Measurements from ENCODE around the gene TDRD5.

The TDRD5 gene

DNA sequence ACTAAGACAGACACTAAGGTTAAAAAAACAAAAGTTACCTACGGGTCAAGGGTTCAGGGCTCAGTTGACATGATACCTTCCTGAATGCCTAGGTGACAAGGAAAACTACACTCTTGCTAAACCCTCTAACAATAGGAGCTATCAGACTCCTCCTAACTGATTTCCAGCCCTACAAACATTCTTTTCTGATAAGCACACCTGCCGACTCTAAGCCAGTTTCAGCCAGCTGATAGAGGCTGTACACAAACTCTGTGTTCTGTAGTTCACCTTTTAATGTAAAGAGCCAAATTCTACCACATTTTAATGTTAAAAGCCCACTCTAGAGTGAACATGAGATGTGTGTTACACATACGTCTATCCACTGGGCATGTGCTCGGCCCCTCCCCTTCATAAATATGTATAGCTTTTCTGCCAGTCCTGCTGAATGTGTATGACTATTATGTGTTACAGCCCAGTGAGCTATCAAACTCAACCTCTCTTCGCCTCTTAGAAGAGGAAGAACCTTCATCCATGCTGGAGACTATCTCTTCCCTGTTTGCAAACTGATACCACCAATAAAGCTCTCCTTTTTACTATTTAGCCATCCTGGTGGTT, 111.4 kb downstream of the TDRD5 start:
- no peak overlapping the region for H2BK12ac ChIP-seq (ENCODE audit: low read length in 2 of 2)
- H3K4me1 ChIP-seq (ENCODE audit: control insufficient read depth, insufficient read depth, low read depth, low read length), result no peaks in the 10 kb centered on the region
- no peak overlapping the region for H2BK120ac ChIP-seq (ENCODE audit: low read depth, low read length)
- H2BK15ac ChIP-seq (ENCODE audit: low read depth, poor library complexity, severe bottlenecking), result no peak overlapping the region
- peaks cover 5 to 13% of the 10 kb centered on the region in 2 experiments for H3K27me3 ChIP-seq (ENCODE audit: control insufficient read depth in 1 of 2, insufficient read depth in 1 of 2, low read length in 2 of 2)
- DNase-seq, result no peak
- no peak overlapping the region for H3K23ac ChIP-seq (ENCODE audit: low read length in 2 of 2)
- no peak overlapping the region for H2AK5ac ChIP-seq (ENCODE audit: low read length, severe bottlenecking)
- no peak overlapping the region for H3K27ac ChIP-seq (ENCODE audit: low read length, poor library complexity, severe bottlenecking)
- H3K14ac ChIP-seq (ENCODE audit: low read length in 2 of 2), result no peak overlapping the region
- H4K8ac ChIP-seq (ENCODE audit: low read length), result no peak overlapping the region
- H3K4me3 ChIP-seq (ENCODE audit: insufficient read depth in 1 of 2, low read depth in 1 of 2, low read length in 2 of 2), result no peak overlapping the region
- no peak overlapping the region for H2BK5ac ChIP-seq (ENCODE audit: low read depth, low read length, poor library complexity, severe bottlenecking)
- H3K36me3 ChIP-seq (ENCODE audit: control insufficient read depth in 1 of 2, insufficient read depth in 2 of 2, low read depth in 1 of 2, low read length in 2 of 2), result no peaks in the 10 kb centered on the region
- no peak overlapping the region for H3K9ac ChIP-seq (ENCODE audit: low read length)
- H3K4me2 ChIP-seq (ENCODE audit: low read length, poor library complexity, severe bottlenecking), result no peak overlapping the region
- no peaks in the 10 kb centered on the region for H3K79me1 ChIP-seq (replicated peaks; ENCODE audit: low read length, poor library complexity, severe bottlenecking)
- no peaks in the 10 kb centered on the region for H3K9me3 ChIP-seq (ENCODE audit: control insufficient read depth, low read length)
- WGBS, result 80% methylated on average over 5 of the region's 5 CpGs
- no peak overlapping the region for H3K4ac ChIP-seq (ENCODE audit: low read depth in 1 of 2, low read length in 2 of 2)
- no peak overlapping the region for H2AFZ ChIP-seq (ENCODE audit: low read depth, low read length)
- H4K91ac ChIP-seq (ENCODE audit: low read length), result no peak overlapping the region
- no peak overlapping the region for H3K18ac ChIP-seq (ENCODE audit: low read depth in 1 of 2, low read length in 2 of 2)

DNA sequence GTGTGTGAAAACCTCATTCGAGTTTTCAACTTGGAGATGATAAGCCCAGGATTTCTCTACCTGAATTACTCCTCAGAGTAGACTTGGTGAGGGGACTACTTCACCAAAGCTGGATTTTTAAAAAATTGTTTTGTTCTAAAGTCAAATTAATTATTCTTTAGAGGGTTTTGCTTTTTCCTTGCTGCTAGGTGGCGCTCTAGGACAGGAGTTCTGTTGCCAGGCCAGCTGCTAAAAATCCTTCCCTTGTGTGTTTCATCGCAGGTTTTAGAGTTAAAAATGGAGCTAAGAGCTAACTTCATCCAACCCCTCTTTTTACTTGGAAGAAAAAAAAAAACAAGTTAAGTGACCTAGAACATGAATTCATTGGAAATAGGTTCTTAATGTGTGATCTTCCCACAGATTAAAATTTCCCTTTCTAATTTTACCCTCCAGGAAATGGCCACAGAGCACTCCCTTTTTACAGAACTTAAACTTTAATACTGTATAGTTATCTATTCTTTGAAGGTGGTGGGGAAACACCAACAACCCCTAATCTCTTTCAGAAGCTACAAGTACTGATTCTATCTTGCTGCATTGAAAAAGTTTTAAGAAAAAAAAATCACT, 114.8 kb downstream of the TDRD5 start:
- DNase-seq, result peak; percentile 60
- Histone ChIP-seq H3K4me3 (ENCODE audit: insufficient read depth in 1 of 2, low read depth in 1 of 2, low read length in 2 of 2) (no peak overlapping the region), H3K79me1 (replicated peaks; ENCODE audit: low read length, poor library complexity, severe bottlenecking) (no peaks in the 10 kb centered on the region), H4K8ac (ENCODE audit: low read length) (no peak overlapping the region), H2BK120ac (ENCODE audit: low read depth, low read length) (no peak overlapping the region), H3K36me3 (ENCODE audit: control insufficient read depth in 1 of 2, insufficient read depth in 2 of 2, low read depth in 1 of 2, low read length in 2 of 2) (no peaks in the 10 kb centered on the region), H3K4me1 (ENCODE audit: control insufficient read depth, insufficient read depth, low read depth, low read length) (no peaks in the 10 kb centered on the region), H3K4me2 (ENCODE audit: low read length, poor library complexity, severe bottlenecking) (no peak overlapping the region), H3K4ac (ENCODE audit: low read depth in 1 of 2, low read length in 2 of 2) (no peak overlapping the region), H4K91ac (ENCODE audit: low read length) (no peak overlapping the region), H2BK12ac (ENCODE audit: low read length in 2 of 2) (no peak overlapping the region), H3K23ac (ENCODE audit: low read length in 2 of 2) (no peak overlapping the region), H3K9ac (ENCODE audit: low read length) (no peak overlapping the region), H2BK5ac (ENCODE audit: low read depth, low read length, poor library complexity, severe bottlenecking) (no peak overlapping the region), H2AK5ac (ENCODE audit: low read length, severe bottlenecking) (no peak overlapping the region), H3K18ac (ENCODE audit: low read depth in 1 of 2, low read length in 2 of 2) (no peak overlapping the region), H3K14ac (ENCODE audit: low read length in 2 of 2) (no peak overlapping the region), H2BK15ac (ENCODE audit: low read depth, poor library complexity, severe bottlenecking) (no peak overlapping the region), H3K27me3 (ENCODE audit: control insufficient read depth in 1 of 2, insufficient read depth in 1 of 2, low read length in 2 of 2) (peaks cover 8 to 13% of the 10 kb centered on the region in 2 experiments), H3K9me3 (ENCODE audit: control insufficient read depth, low read length) (no peaks in the 10 kb centered on the region), H3K27ac (ENCODE audit: low read length, poor library complexity, severe bottlenecking) (no peak overlapping the region), H2AFZ (ENCODE audit: low read depth, low read length) (no peak overlapping the region)
- WGBS, result 0% methylated on average over 1 of the region's 3 CpGs

GRCh38 chr1:179707406-179707805, 115.8 kb downstream of the TDRD5 start:
- H3K79me1 ChIP-seq (replicated peaks; ENCODE audit: low read length, poor library complexity, severe bottlenecking), result no peaks in the 10 kb centered on the region
- WGBS, result 61% methylated on average over 2 of the region's 2 CpGs

GRCh38 chr1:179708434-179709195, 117.0 kb downstream of the TDRD5 start:
- no peaks in the 10 kb centered on the region for H3K4me1 ChIP-seq (ENCODE audit: control insufficient read depth, insufficient read depth, low read depth, low read length)
- H2AK5ac ChIP-seq (ENCODE audit: low read length, severe bottlenecking), result no peak overlapping the region
- no peak overlapping the region for H3K4me2 ChIP-seq (ENCODE audit: low read length, poor library complexity, severe bottlenecking)
- no peak overlapping the region for H2AFZ ChIP-seq (ENCODE audit: low read depth, low read length)
- no peak overlapping the region for H2BK120ac ChIP-seq (ENCODE audit: low read depth, low read length)
- H3K27me3 ChIP-seq (ENCODE audit: control insufficient read depth in 1 of 2, insufficient read depth in 1 of 2, low read length in 2 of 2), result peaks cover 8% of the 10 kb centered on the region in 2 experiments
- H3K79me1 ChIP-seq (replicated peaks; ENCODE audit: low read length, poor library complexity, severe bottlenecking), result no peaks in the 10 kb centered on the region
- H3K4me3 ChIP-seq (ENCODE audit: insufficient read depth in 1 of 2, low read depth in 1 of 2, low read length in 2 of 2), result no peak overlapping the region
- H4K91ac ChIP-seq (ENCODE audit: low read length), result no peak overlapping the region
- no peak overlapping the region for H3K23ac ChIP-seq (ENCODE audit: low read length in 2 of 2)
- no peak overlapping the region for H3K18ac ChIP-seq (ENCODE audit: low read depth in 1 of 2, low read length in 2 of 2)
- H3K27ac ChIP-seq (ENCODE audit: low read length, poor library complexity, severe bottlenecking), result no peak overlapping the region
- WGBS, result 88% methylated on average over 4 of the region's 6 CpGs
- H3K36me3 ChIP-seq (ENCODE audit: control insufficient read depth in 1 of 2, insufficient read depth in 2 of 2, low read depth in 1 of 2, low read length in 2 of 2), result no peaks in the 10 kb centered on the region
- DNase-seq, result no peak
- no peak overlapping the region for H2BK12ac ChIP-seq (ENCODE audit: low read length in 2 of 2)
- peaks cover 10% of the 10 kb centered on the region for H3K9me3 ChIP-seq (ENCODE audit: control insufficient read depth, low read length)
- no peak overlapping the region for H2BK15ac ChIP-seq (ENCODE audit: low read depth, poor library complexity, severe bottlenecking)
- no peak overlapping the region for H3K9ac ChIP-seq (ENCODE audit: low read length)
- H4K8ac ChIP-seq (ENCODE audit: low read length), result no peak overlapping the region
- no peak overlapping the region for H2BK5ac ChIP-seq (ENCODE audit: low read depth, low read length, poor library complexity, severe bottlenecking)
- no peak overlapping the region for H3K4ac ChIP-seq (ENCODE audit: low read depth in 1 of 2, low read length in 2 of 2)
- H3K14ac ChIP-seq (ENCODE audit: low read length in 2 of 2), result no peak overlapping the region

More at GRCh38 chr1:179707406-179707805, 115.8 kb downstream of the TDRD5 start:
- Histone ChIP-seq H3K4me2 (ENCODE audit: low read length, poor library complexity, severe bottlenecking) (no peak overlapping the region), H3K9ac (ENCODE audit: low read length) (no peak overlapping the region), H3K9me3 (ENCODE audit: control insufficient read depth, low read length) (peaks cover 3% of the 10 kb centered on the region), H3K4me3 (ENCODE audit: insufficient read depth in 1 of 2, low read depth in 1 of 2, low read length in 2 of 2) (no peak overlapping the region), H3K18ac (ENCODE audit: low read depth in 1 of 2, low read length in 2 of 2) (no peak overlapping the region), H2AK5ac (ENCODE audit: low read length, severe bottlenecking) (no peak overlapping the region), H4K8ac (ENCODE audit: low read length) (no peak overlapping the region), H4K91ac (ENCODE audit: low read length) (no peak overlapping the region), H3K36me3 (ENCODE audit: control insufficient read depth in 1 of 2, insufficient read depth in 2 of 2, low read depth in 1 of 2, low read length in 2 of 2) (no peaks in the 10 kb centered on the region), H2BK12ac (ENCODE audit: low read length in 2 of 2) (no peak overlapping the region), H2AFZ (ENCODE audit: low read depth, low read length) (no peak overlapping the region), H3K14ac (ENCODE audit: low read length in 2 of 2) (no peak overlapping the region), H2BK5ac (ENCODE audit: low read depth, low read length, poor library complexity, severe bottlenecking) (no peak overlapping the region), H3K4ac (ENCODE audit: low read depth in 1 of 2, low read length in 2 of 2) (no peak overlapping the region), H2BK120ac (ENCODE audit: low read depth, low read length) (no peak overlapping the region), H3K4me1 (ENCODE audit: control insufficient read depth, insufficient read depth, low read depth, low read length) (no peaks in the 10 kb centered on the region), H3K27ac (ENCODE audit: low read length, poor library complexity, severe bottlenecking) (no peak overlapping the region), H3K23ac (ENCODE audit: low read length in 2 of 2) (no peak overlapping the region), H3K27me3 (ENCODE audit: control insufficient read depth in 1 of 2, insufficient read depth in 1 of 2, low read length in 2 of 2) (peaks cover 8 to 13% of the 10 kb centered on the region in 2 experiments), H2BK15ac (ENCODE audit: low read depth, poor library complexity, severe bottlenecking) (no peak overlapping the region)
- no peak for DNase-seq
